ENCODE measurements around the gene ATG101.

GRCh38 chr12:52050758-52051541, 18.8 kb upstream of the ATG101 start, which contains the start of gene NR4A1:
- TF ChIP-seq ARNTL (CRISPR knock-in tag; IDR thresholded peaks at IDR 0.05; ENCODE audit: borderline replicate concordance, low read depth) (no peak), ZFP30 (CRISPR knock-in tag; IDR thresholded peaks at IDR 0.05) (no peak), GLIS3 (CRISPR knock-in tag; IDR thresholded peaks at IDR 0.05) (no peak; the same call in 1 of the 2 replicates), TSHZ2 (CRISPR knock-in tag; IDR thresholded peaks at IDR 0.05) (no peak), ESRRG (CRISPR knock-in tag; IDR thresholded peaks at IDR 0.05) (no peak), SNAI2 (CRISPR knock-in tag; IDR thresholded peaks at IDR 0.05) (no peak), CSRNP3 (CRISPR knock-in tag; IDR thresholded peaks at IDR 0.05) (peak; percentile 47; the same call in 1 of the 2 replicates), TOX (CRISPR knock-in tag; IDR thresholded peaks at IDR 0.05; ENCODE audit: borderline replicate concordance) (no peak), CSDC2 (CRISPR knock-in tag; IDR thresholded peaks at IDR 0.05) (0 out of 2 replicates have a peak, but pooled peaks have one; percentile 48), RARB (CRISPR knock-in tag; IDR thresholded peaks at IDR 0.05) (no peak)
